GM19240 (cell line): ENCODE results near the gene KIF17.
"Not testable (repeated sequence)": the region's sequence is repeated elsewhere in the genome, so short reads cannot be mapped to it uniquely, and the experiment has no call there.

ENCODE experiments used
- DNase-seq: peaks from one replicate; pipeline ENCODE4 v3.0.0; 2011; ENCODE audit warnings: low spot score; ENCODE audit not compliant: insufficient read length

Gene KIF17

GRCh38 chr1:20691872-20692271 is 25.9 kb downstream of the KIF17 start:
- no peak for DNase-seq

- DNase-seq: no peak
These were observed 28.2 kb downstream of the KIF17 start for GRCh38 chr1:20689645-20690056.

GRCh38 chr1:20686883-20687725 is 30.7 kb downstream of the KIF17 start:
- no peak for DNase-seq

GRCh38 chr1:20685741-20686140 is 32.1 kb downstream of the KIF17 start:
- DNase-seq: no peak

- DNase-seq: no peak
These were observed 32.6 kb downstream of the KIF17 start for GRCh38 chr1:20685099-20685662.

GRCh38 chr1:20684651-20685050 is 33.2 kb downstream of the KIF17 start:
- no peak for DNase-seq

GRCh38 chr1:20684050-20684620 is 33.7 kb downstream of the KIF17 start:
- no peak for DNase-seq

- no peak for DNase-seq
These were observed 34.2 kb downstream of the KIF17 start for GRCh38 chr1:20683614-20684013.

- no peak for DNase-seq
These were observed 35.1 kb downstream of the KIF17 start for GRCh38 chr1:20682571-20683236.

GRCh38 chr1:20681999-20682398 is 35.8 kb downstream of the KIF17 start:
- no peak for DNase-seq

- DNase-seq: no peak
These were observed 37.5 kb downstream of the KIF17 start for GRCh38 chr1:20680269-20680668.

- DNase-seq: peak; percentile 55
These were observed 39.2 kb downstream of the KIF17 start for GRCh38 chr1:20678599-20678998.

- DNase-seq: not testable (repeated sequence)
These were observed 44.2 kb downstream of the KIF17 start for GRCh38 chr1:20673626-20674025.

- DNase-seq: no peak
These were observed 45.6 kb downstream of the KIF17 start for GRCh38 chr1:20672265-20672632.

GRCh38 chr1:20670936-20671335 is 46.9 kb downstream of the KIF17 start:
- no peak for DNase-seq

GRCh38 chr1:20668581-20668980 is 49.2 kb downstream of the KIF17 start:
- DNase-seq: no peak

- no peak for DNase-seq
These were observed 51.0 kb downstream of the KIF17 start for GRCh38 chr1:20666804-20667203.

- DNase-seq: no peak
These were observed 51.7 kb downstream of the KIF17 start for GRCh38 chr1:20666146-20666545.

GRCh38 chr1:20665726-20666125 is 52.1 kb downstream of the KIF17 start:
- no peak for DNase-seq

- no peak for DNase-seq
These were observed 53.7 kb downstream of the KIF17 start for GRCh38 chr1:20663969-20664715.

GRCh38 chr1:20663365-20663764 is 54.4 kb downstream of the KIF17 start:
- no peak for DNase-seq

- no peak for DNase-seq
These were observed 55.7 kb downstream of the KIF17 start for GRCh38 chr1:20662110-20662475.
